D341Med (cell line): ENCODE measurements around the gene AJAP1.

Experiments used
- DNase-seq: peaks from one replicate; pipeline ENCODE4 v3.0.0; 2012; ENCODE audit warnings: low spot score

AJAP1 gene

DNA sequence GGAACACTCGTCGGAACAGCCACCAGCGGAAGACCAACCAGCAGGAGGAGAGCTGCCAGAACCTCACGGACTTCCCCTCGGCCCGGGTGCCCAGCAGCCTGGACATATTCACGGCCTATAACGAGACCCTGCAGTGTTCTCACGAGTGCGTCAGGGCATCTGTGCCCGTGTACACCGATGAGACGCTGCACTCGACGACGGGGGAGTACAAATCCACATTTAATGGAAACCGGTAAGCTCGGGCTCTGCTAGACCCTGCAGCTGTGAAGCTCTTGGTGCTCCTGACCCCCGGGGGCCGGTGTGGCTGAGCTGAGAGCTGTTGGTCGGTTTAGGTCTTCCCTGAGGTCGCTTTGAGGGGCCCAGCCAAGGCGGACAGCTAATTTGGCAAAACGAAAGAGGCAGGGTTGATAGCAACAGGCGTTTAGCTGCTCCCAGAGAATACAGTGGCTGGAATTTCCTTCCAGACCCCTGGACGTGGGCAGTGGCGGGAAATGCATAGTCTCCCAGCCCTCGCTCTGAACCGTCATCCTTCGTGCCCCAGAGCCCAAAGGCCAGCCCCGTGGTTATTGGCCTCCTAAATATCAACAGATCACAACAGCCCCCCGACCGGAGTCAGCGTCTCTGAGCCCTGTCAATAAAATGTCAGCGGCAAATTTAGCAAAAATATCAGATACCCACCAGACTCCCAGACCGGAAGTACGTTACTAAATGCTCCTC lies 118.0 kb downstream of the AJAP1 start:
- no peak for DNase-seq

DNA sequence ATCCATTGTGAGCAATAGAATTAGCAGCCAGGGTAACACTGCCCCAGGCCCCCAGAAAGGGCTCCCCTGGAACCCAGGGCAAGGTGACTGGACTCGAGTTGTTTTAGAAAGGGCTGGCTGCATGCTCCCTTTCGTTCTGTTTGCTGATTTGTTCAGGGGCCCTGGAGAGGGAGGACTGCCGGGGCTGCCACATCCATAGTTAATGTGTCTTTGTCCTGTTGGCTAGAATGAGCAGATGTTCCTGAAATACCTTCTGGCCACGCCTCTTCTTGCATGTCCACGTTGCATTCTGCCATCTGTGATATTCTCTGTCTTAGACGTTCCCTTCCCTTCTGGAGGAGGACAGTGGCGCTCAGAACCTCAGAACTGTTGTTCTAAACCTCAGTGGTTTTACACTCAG lies 118.8 kb downstream of the AJAP1 start:
- DNase-seq, result no peak

DNA sequence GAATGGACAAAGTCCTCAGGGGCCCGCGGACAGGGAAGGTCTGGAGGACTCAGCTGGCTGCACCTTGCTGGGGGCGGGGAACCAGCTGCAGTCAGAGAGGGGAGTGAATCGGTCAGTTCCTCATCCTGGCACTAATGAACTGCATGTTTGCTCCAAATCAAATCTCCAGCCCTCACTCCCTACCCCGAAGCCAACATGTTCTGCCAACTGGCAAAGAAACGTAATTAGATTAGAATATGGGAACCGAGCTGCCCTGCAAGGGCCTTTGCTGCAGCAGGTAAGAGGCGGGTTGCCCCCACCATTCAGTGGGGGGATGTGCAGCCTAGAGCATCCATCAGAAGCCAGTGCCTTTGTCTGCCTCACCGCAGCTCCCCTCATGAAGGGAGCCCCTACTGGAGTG lies 121.1 kb downstream of the AJAP1 start:
- no peak for DNase-seq

DNA sequence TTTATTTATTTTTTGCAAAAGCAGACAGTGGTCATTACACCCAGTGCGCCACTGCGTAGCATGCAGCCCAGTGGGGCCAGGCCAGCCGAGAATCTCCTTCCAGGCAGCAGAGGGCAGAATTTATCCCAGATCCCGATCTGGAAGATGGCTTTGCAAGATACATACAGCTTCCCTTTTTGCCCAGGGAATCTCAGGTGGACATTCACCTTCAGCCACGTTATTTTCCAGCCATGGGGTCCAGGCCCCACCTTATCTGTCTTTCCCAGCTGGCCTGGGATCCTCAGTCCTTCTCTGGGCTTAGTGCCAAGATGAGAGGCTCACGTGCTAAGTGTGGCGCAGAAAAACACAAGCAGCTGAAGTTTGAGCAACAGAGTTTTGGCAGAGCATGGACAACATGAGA lies 123.6 kb downstream of the AJAP1 start:
- peak; percentile 61 for DNase-seq

DNA sequence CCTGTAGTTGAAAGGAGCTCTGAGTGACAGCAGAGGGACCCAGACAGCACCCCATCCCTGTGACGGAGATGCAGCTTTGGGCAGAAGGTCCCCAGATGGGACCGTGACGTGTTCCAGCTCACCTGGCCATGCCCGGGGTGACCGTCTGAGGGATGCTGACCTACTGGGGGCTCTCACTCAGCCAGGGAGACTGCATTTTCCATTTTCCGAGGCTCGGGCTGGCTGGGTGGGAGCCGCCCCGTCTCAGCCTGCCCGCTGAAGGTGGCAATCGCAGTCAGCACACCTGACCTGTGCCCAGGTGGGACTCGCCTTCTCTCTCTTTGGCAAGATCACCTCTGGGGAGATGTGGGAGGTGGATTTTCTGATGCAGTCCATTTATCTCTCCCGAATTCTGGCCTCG lies 127.2 kb downstream of the AJAP1 start:
- DNase-seq, result no peak

DNA sequence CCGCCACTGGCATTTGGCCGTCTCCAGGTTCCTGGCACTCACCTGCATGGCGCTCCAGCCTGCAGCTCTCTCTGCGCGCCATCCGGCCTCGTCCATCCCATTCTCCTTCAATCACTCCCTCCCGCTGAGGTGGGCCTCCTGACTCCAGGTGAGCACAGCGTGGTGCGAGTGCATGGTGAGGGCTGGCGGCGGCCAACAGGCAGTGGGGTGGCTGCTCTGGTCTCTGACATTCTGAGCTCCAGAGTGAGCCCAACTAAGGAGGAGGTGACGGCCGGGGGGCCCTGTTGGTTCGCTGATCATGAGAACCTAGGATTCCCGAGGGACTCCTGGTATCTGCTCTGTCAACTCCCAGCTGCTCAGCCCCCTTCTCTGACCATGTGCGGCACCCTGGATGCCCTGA lies 130.4 kb downstream of the AJAP1 start:
- DNase-seq, result no peak

DNA sequence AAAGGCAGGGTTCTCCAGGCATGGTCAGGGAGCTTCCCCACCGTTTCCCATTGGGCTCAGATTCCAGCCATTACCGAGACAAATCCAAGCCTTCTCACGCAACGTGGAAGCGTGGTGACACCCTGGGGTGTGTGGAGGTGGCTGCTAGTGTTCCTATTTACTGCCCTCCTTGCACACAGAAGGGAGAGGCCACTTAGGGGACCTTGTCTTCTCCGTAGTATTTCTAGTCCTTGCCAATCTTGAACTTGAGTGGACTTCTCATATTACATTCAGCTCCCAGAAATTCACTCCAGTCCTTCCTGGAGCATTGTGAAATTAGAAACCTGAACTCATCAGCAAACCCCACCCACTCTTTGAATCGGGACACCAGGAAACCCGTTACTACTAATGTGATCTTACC lies 131.6 kb downstream of the AJAP1 start:
- no peak for DNase-seq

DNA sequence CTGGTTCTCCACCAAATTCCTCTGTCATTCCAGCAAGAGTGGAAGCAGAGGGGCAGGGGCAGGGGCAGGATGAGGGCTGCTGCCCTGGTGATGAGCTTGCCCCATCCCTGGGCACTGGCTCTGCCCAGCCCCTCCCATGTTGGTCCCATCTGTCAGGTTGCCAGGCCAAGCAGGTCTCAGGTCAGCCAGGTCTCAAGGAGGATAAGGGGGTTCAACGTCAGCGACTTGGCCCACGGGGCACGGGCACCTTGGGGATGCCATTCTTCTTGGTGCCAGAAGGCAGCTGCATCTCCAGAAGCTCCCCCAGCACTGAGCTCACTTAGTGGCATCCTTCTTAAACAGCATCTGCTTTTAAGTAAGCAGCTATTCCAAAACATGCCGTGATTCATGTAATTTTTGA lies 133.1 kb downstream of the AJAP1 start:
- DNase-seq, result no peak

DNA sequence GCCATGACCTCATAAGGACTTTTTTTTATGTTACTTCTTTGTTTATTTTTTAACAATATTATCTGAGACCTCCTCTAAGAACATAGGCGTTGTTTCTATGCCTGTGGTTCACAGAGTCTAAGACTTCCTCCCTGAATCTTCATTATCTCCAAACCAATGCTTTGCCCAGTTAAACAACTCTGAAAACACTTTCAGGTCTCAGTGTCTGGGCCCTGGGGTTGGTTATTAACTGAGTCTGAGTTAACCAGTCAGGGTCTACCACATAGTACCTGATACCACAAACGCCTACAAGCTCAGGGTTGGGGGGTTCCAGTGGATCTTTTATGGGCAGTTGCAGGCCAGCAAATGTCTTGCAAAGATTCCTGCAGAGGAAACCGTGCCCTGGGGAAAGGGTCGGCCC lies 138.2 kb downstream of the AJAP1 start:
- no peak for DNase-seq

DNA sequence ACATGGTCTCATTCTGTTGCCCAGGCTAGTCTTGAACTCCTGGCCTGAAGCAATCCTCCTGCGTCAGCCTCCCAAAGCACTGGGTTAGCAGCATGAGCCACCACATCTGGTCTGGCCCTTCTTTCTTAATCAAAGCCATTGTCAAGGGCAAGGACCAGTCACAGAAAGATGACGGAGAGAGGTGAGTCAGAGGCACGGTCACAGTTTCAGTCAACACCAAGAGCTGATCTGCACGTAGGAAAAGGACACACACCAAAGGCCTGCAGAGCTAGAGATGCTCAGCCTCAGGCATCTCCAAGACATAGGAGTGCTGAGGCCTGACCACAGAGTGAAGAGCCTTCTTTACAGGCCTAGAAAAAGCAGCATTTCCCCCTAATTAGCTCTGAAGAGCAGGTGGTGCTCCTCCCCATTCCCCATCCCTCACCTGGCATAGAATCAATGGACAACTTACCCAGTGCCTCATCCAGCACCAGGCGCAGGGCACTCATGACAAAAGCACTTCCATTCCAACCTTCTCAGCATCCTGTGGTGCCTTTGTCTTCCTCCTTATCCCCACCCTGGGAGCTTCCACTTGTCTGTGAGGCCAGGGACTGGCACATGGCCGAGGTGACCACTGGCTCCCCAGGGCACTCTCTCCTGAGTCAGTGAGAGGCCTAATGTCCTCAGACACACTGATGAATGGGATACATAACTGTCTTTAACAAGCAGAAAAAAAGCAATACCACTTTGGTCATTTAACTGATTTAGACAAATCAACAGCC lies 139.8 kb downstream of the AJAP1 start:
- DNase-seq, result no peak

DNA sequence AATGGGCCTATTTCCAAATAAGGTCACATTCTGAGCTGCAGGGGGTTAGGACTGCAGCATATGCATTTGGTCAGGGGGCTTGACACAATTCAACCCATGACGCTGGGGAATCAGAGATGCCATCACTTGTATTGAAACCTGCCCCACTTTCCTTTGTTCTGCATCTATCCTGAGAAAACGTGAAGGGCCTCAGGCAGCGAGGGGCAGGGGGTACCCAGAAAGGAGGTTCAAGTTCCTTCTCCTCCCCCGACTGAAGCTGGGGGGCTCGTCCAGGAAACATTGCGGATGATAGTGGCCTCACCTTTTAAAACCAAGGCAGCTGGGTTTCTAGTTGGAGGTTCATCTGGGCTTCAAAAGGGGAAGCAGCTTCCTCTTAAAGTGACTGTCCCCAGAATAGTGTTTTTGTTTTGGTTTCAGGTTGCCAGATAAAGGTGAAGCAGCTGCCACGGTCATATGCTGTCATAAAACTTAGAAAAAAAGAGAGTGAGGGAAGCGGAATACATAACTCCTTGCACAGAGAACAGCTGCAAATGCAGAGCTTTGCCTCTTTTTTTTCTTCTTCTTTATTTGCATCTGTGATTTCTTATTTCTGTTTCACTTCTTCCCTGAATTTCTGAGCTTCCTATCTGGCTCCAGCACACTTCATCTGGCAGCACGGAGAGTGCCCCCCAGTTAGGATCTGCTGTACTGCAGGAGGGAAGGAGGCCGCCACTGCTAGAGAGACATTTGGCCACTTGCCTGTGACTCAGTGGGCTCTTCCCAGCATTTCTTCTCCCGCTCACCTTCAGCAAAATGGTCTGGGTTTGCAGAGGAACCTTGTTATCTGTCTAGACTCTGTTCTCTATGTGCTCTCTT lies 142.0 kb downstream of the AJAP1 start:
- no peak for DNase-seq

DNA sequence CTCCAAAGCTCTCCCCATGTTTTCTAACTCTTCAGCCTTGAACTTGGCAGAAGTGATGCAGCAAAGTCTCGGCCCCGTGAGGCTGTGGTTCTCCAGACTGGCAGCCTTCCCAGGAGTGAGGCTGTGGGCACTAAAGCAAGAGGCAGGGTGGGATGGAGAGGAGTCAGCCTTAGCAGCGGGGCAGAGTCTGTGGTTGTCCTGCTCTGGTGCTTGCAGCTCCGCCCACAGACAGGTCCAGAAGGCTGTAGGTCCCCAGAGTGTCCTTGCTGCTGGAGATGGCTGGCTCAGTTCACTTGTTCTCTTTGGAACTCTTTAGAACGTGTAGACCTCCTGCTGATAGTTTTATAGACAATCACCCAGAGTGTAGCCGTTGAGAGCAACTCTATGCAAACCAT lies 142.6 kb downstream of the AJAP1 start:
- no peak for DNase-seq

DNA sequence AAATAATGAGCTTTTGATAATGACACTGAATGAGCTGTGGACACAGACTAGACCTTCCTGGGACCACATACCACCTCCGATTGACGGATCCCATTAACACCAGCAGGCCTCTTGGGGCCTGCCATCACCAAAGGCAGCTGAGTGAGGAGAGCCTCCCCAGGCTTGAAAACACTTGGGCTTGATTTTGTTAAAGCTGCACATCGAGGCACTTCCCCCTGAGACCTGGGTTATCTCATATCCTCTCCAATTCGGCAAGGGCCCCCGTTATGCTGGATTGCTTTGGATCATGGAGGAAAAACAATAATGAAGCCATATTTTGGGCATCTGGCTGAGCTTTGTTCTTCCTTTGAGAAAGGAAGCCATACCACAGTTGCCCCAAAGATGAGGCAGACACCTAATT lies 143.0 kb downstream of the AJAP1 start:
- DNase-seq, result no peak

DNA sequence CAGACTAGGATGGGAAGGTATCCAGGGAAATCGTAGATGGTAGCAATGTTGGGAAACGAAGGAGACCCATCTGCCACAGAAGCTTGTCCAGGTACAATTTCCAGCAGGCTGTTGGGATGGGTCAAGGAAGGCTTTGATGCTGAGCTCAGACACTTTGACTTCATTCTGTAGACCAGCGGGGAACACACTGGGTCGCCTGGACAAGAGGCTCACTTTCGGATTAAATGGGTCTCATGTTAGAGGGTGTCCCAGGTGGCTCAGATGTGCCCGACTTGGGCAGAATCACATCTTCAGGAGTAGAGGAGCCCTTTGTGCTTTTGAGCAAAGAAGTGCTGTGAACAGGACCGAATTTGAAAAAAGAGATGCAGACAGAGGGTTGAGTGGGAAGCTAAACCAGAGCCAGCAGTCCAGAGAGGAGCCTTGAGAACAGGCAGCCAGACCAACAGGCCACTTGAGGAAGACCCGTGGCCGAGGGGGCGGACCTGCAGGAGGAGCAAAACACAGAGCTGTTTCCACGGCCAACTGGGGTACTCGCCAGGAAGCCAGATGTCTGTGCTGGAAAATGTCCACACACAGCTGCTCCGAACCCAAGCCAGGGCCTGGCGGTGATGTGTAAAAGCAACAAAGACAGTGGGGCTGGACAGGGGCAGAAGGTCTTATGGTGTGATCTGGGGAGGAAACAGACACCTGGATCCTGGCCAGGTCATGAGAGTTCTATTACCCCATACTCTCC lies 146.9 kb downstream of the AJAP1 start:
- no peak for DNase-seq

DNA sequence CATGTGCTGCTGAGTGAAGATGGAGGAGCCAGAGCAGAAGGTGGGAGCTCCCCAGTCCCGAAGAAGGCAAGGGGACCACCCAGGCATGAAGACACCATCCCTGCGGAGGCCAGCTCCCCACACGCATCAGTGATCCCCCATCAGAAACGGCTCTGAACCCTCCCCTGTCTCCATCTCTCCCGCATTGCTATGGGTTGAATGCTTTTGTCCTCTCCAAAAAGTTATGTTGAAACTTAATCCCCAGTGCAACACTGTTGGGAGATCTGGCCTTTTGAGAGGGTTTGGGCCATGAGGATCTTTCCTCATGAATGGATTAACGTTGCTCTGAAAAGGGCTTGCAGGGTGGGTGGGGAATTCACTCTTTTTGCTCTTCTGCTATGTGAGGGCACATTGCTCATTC lies 147.6 kb downstream of the AJAP1 start:
- DNase-seq, result no peak

DNA sequence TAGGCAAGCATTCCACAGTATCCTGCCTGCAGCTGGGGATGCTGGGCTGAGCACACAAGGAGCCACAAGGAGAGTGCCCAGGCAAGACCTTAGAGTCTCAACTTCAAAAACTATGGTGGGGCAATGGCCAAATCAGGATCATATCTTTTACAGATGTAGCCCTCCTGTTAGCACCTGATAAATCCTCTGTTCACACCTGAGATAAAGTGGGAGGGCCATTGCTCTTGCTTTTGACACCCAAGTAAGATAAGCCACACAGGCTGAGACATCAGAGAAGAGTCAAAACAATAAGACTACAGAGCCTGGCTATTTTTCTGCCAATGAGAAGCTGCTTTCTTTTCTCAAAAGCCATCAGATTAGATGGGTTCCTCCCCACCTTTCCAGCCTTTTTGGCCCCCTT lies 148.9 kb downstream of the AJAP1 start:
- DNase-seq, result no peak

DNA sequence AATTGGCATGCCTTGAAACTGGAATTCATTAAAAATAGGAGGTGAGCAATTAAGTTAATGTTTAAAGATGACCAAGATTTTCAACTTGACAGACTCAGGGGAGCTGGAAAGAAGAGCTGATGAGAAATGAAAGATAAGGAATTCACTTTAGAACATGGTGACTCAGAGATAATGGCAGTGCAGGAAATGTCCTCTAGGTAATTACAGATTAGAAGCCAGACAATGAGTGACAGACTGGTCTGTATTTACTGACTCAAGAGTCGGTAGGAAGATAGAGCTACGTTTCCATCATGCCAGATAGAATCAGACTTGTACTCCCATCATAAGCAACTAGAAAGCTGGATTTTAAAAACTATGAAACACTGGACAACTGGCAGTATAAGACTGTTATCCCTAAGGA lies 151.6 kb downstream of the AJAP1 start:
- no peak for DNase-seq

DNA sequence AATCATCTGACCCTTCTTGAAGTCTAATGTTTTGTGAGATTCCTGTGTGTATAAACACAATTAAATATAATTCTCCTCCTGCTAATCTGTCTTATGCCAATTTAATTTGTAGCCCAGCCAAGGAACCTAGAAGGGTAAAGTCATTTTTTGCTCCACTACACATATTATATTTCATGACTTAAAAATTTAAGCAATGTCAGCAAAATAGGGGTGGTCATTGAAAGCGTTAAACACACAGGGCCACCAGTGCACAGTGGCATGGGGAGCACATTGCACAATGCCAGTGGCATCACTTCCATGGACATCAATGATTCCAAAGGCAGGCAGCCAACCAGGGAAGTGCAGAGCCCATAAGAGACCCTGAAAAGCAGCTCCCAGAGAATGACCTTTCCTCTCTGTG lies 166.1 kb downstream of the AJAP1 start:
- DNase-seq, result no peak

DNA sequence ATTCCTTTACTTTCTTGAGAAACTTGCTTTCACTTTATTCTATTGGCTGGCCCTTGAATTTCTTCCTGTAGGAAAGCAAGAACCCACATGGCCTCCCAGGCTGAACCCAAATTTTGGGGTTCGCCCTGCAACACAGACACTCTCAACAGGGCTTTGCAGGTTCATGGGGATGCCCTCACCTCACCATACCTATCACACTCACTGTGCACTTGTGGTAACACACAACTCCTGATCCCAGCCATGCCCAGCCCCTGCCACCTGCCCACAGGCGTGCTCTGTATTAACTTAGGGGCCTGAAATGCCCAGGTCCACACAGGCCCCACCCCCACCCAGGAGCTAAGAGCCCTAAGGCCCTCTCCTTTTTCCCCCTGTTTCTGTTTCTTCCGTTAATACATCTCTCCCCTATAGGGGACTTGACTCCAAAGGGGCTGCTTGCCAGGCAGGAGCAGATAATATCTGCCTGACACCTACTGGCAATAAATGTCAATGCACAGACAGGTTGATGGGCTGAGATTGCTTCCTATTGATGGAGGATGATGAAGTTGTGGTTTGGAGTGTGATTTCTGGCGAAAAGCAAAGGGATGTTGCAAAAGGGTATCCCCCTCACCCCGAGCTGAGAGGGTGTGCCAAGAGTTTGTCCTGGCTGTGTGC lies 171.5 kb downstream of the AJAP1 start:
- peak; percentile 69 for DNase-seq

DNA sequence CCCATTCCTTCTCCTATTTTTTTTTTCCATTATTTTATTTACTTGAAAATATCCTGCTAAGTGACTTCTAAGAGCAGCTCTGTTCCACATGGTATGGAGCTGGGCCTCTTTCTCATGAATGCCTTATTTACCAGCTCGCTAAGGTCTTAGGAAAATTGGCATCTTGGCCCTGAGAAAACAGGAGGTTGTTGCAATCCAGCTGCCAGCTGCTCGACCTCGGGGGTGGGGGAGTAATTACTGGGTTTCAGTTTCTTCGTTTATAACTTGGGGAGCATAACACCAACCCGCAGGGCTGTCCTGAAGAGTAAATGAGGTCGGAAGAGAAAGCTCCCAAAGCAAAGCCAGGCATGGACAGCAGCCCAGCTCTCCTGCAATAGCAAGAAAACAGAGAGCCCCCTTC lies 176.3 kb downstream of the AJAP1 start:
- DNase-seq, result no peak

DNA sequence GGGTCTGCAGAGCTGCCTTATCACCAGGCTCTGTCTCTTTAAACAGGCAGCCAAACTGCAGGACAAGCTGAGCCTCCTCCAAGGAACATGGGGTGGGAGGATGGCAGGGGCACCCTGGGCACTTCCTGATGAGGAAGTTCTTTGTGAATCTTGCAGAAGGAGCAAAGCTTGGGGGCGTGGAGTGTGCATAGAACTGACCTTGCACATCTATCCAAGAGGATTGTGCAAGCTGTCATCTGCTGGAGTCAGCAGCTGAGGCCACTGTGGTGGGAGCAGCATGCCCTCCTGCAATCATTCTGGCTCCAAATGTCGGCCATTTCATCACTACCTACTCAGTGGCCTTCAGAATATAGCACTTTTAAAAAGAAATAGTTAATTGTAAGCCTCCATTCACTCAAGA lies 182.2 kb downstream of the AJAP1 start:
- DNase-seq, result no peak
